Inflammatory macrophage treated with lipopolysaccharide for 4 hours (primary cell): ENCODE results near the gene SPANXA2.
"Not testable (repeated sequence)": the region's sequence is repeated elsewhere in the genome, so short reads cannot be mapped to it uniquely, and the experiment has no call there.

Experiments used
- DNase-seq: peaks from one replicate; pipeline ENCODE4 v3.0.0-alpha.2; 2020

Gene SPANXA2

GRCh38 chrX:141589408-141589807 is at the start of gene SPANXA2:
Gene SPANXA2, plus strand, starts transcription at chrX:141589708. Its CDS starts 60 bp downstream, at chrX:141589768.
- not testable (repeated sequence) for DNase-seq

GRCh38 chrX:141542551-141542950 is 47.0 kb upstream of the SPANXA2 start:
- DNase-seq = not testable (repeated sequence)

- DNase-seq = not testable (repeated sequence)
Observed at GRCh38 chrX:141584638-141585037, 4.9 kb upstream of the SPANXA2 start, which contains the start of gene SPANXA1. Gene SPANXA1, minus strand, starts transcription at chrX:141584738. Its CDS starts 60 bp downstream, at chrX:141584678.

GRCh38 chrX:141609111-141609510 is 19.6 kb downstream of the SPANXA2 start:
- no peak for DNase-seq

GRCh38 chrX:141619336-141619735 is 29.8 kb downstream of the SPANXA2 start:
- DNase-seq = no peak

GRCh38 chrX:141632124-141632523 is 42.6 kb downstream of the SPANXA2 start:
- DNase-seq = no peak

- no peak for DNase-seq
Observed at GRCh38 chrX:141638550-141638949, 49.0 kb downstream of the SPANXA2 start.
